Right lobe of liver (tissue), 4 donors: ENCODE results near the gene CASKIN1.
"Not testable (repeated sequence)": the region's sequence is repeated elsewhere in the genome, so short reads cannot be mapped to it uniquely, and the experiment has no call there.

Experiments
- POLR2A ChIP-seq: fragments of 450-650 bp; IDR thresholded peaks from one replicate; pipeline ENCODE4 v1.6.1; 2017; ENCODE audit warnings: antibody characterized with exemption, mild to moderate bottlenecking
- TF ChIP-seq, protein P1 (sequence below), 4 donors: fragments of 200-600 bp in 3 of 4; fragments of 450-650 bp in 1 of 4; IDR thresholded peaks; one replicate each; pipeline versions ENCODE4 v1.5.1 to v1.8.0; 2016 to 2022; ENCODE audit warnings: antibody characterized with exemption in 4 of 4, mild to moderate bottlenecking in 2 of 4
- donor health status: DM: no; HTN: no; CAD: no.
- donor health status: DM: no; HTN: no; CAD: no.
- donor health status: DM: no; HTN: yes; CAD: no.

DNA sequence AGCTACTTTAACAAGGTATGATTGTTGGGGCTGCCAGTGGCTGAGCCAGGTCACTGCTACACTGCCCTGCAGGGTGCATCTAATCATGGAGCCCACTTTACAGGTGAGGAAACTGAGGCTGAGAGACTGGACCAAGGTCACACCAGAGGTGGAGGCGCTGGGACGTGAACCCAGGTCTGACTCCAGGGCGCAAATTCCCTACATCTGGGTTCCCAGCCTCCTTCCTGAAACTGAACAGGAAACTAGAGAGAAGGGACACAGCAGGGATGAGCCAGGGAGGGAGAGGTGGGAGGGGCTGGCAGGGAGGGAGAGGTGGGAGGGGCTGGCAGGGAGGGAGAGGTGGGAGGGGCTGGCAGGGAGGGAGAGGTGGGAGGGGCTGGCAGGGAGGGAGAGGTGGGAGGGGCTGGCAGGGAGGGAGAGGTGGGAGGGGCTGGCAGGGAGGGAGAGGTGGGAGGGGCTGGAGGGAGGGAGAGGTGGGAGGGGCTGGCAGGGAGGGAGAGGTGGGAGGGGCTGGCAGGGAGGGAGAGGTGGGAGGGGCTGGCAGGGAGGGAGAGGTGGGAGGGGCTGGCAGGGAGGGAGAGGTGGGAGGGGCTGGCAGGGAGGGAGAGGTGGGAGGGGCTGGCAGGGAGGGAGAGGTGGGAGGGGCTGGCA, 68.7 kb downstream of the CASKIN1 start:
- TF ChIP-seq, protein P1, sequence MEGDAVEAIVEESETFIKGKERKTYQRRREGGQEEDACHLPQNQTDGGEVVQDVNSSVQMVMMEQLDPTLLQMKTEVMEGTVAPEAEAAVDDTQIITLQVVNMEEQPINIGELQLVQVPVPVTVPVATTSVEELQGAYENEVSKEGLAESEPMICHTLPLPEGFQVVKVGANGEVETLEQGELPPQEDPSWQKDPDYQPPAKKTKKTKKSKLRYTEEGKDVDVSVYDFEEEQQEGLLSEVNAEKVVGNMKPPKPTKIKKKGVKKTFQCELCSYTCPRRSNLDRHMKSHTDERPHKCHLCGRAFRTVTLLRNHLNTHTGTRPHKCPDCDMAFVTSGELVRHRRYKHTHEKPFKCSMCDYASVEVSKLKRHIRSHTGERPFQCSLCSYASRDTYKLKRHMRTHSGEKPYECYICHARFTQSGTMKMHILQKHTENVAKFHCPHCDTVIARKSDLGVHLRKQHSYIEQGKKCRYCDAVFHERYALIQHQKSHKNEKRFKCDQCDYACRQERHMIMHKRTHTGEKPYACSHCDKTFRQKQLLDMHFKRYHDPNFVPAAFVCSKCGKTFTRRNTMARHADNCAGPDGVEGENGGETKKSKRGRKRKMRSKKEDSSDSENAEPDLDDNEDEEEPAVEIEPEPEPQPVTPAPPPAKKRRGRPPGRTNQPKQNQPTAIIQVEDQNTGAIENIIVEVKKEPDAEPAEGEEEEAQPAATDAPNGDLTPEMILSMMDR (IDR thresholded peaks at IDR 0.05), result not testable (repeated sequence)
- TF ChIP-seq POLR2A, result not testable (repeated sequence)
